Body of pancreas (tissue), 4 donors: Measurements from ENCODE around the gene DLST.

Experiments used
- CTCF ChIP-seq, 7 experiments: fragments of 450-650 bp in 4 of 7; fragments of 200-600 bp in 3 of 7; sonication (generic) in 3 of 7; IDR thresholded peaks; one replicate each; pipeline ENCODE4 v1.5.1; 2016 to 2019; ENCODE audit warnings: antibody characterized with exemption in 7 of 7
- POLR2A ChIP-seq, 3 donors: fragments of 450-650 bp; IDR thresholded peaks; one replicate each; pipeline ENCODE4 v1.6.1; 2016; ENCODE audit warnings: antibody characterized with exemption in 3 of 3, mild to moderate bottlenecking in 2 of 3

GRCh38 chr14:74918380-74918779, 36.7 kb downstream of the DLST start:
- no peak for TF ChIP-seq POLR2A (IDR thresholded peaks at IDR 0.05)
- no peak for TF ChIP-seq CTCF (IDR thresholded peaks at IDR 0.05)
